Type B pancreatic cell (in vitro differentiated cells): ENCODE measurements around the gene ALK. TPM values are rescaled to one million over a fixed set of nuclear protein-coding genes. Genes with fewer than 3 reads are reported as not detected.

ENCODE experiments used
- DNase-seq: peaks from one replicate; pipeline ENCODE4 v3.0.0; 2021; ENCODE audit warnings: mixed read lengths; ENCODE audit not compliant: unreplicated experiment; ENCODE audit errors: extremely low spot score
- H3K27ac Mint-ChIP-seq: 2 replicates; pipeline ENCODE4 v1.8.0; 2021; ENCODE audit warnings: mild to moderate bottlenecking, mixed read lengths
- H3K27me3 Mint-ChIP-seq: 2 replicates; pipeline ENCODE4 v1.8.0; 2021; ENCODE audit warnings: mixed read lengths
- H3K36me3 Mint-ChIP-seq: 2 replicates; pipeline ENCODE4 v1.8.0; 2021; ENCODE audit warnings: mixed read lengths
- H3K4me1 Mint-ChIP-seq: one replicate; pipeline ENCODE4 v1.8.0; 2021; ENCODE audit warnings: mixed read lengths; ENCODE audit not compliant: unreplicated experiment
- H3K4me3 Mint-ChIP-seq: 2 replicates; pipeline ENCODE4 v1.8.0; 2021; ENCODE audit warnings: mild to moderate bottlenecking, mixed read lengths
- H3K9me3 Mint-ChIP-seq: 2 replicates; pipeline ENCODE4 v1.8.0; 2021; ENCODE audit warnings: mixed read lengths
- CTCF ChIP-seq: fragments of 200-600 bp; sonication (generic); conservative IDR thresholded peaks from 2 replicates; pipeline ENCODE4 v1.5.0; 2021; ENCODE audit warnings: antibody characterized with exemption, mild to moderate bottlenecking
- total RNA-seq: library from RNA; stranded (reverse); gene quantifications from 2 replicates; pipeline ENCODE4 v1.2.1, GENCODE V29; 2021; ENCODE audit warnings: low replicate concordance

Gene ALK
- total RNA-seq, 1 donor from 2014 or later = 7.7 TPM

- no peaks in the 10 kb centered on the region for H3K27me3 Mint-ChIP-seq
- H3K27ac Mint-ChIP-seq = no peak overlapping the region
- no peak for TF ChIP-seq CTCF
- H3K36me3 Mint-ChIP-seq = peaks cover 4% of the 10 kb centered on the region
- no peak for DNase-seq
- H3K4me1 Mint-ChIP-seq = no peaks in the 10 kb centered on the region
- H3K4me3 Mint-ChIP-seq = no peak overlapping the region
- H3K9me3 Mint-ChIP-seq = no peaks in the 10 kb centered on the region
These were observed 431.3 kb downstream of the ALK start for GRCh38 chr2:29490045-29490444.

- H3K4me3 Mint-ChIP-seq = no peak overlapping the region
- H3K36me3 Mint-ChIP-seq = peaks cover 4% of the 10 kb centered on the region
- H3K4me1 Mint-ChIP-seq = no peaks in the 10 kb centered on the region
- H3K9me3 Mint-ChIP-seq = no peaks in the 10 kb centered on the region
- H3K27ac Mint-ChIP-seq = no peak overlapping the region
- DNase-seq = no peak
- TF ChIP-seq CTCF = no peak
- no peaks in the 10 kb centered on the region for H3K27me3 Mint-ChIP-seq
These were observed 431.8 kb downstream of the ALK start for GRCh38 chr2:29489568-29489967.

GRCh38 chr2:29487967-29488555, 433.3 kb downstream of the ALK start:
- Mint-ChIP-seq H3K27ac (no peak overlapping the region), H3K4me3 (no peak overlapping the region), H3K4me1 (no peaks in the 10 kb centered on the region), H3K36me3 (peaks cover 4% of the 10 kb centered on the region), H3K27me3 (no peaks in the 10 kb centered on the region), H3K9me3 (no peaks in the 10 kb centered on the region)
- TF ChIP-seq CTCF = no peak
- no peak for DNase-seq

GRCh38 chr2:29485631-29486030, 435.8 kb downstream of the ALK start:
- H3K9me3 Mint-ChIP-seq = no peaks in the 10 kb centered on the region
- no peak for DNase-seq
- H3K27ac Mint-ChIP-seq = no peak overlapping the region
- TF ChIP-seq CTCF = no peak
- H3K4me1 Mint-ChIP-seq = peaks cover 5% of the 10 kb centered on the region
- H3K4me3 Mint-ChIP-seq = no peak overlapping the region
- peaks cover 3% of the 10 kb centered on the region for H3K27me3 Mint-ChIP-seq
- peaks cover 7% of the 10 kb centered on the region for H3K36me3 Mint-ChIP-seq

- no peak overlapping the region for H3K4me3 Mint-ChIP-seq
- H3K4me1 Mint-ChIP-seq = peaks cover 9% of the 10 kb centered on the region
- H3K27ac Mint-ChIP-seq = no peak overlapping the region
- H3K36me3 Mint-ChIP-seq = peaks cover 7% of the 10 kb centered on the region
- TF ChIP-seq CTCF = no peak
- peaks cover 3% of the 10 kb centered on the region for H3K27me3 Mint-ChIP-seq
- no peak for DNase-seq
- no peaks in the 10 kb centered on the region for H3K9me3 Mint-ChIP-seq
These were observed 436.3 kb downstream of the ALK start for GRCh38 chr2:29485117-29485516.

GRCh38 chr2:29482867-29483266, 438.5 kb downstream of the ALK start:
- no peak overlapping the region for H3K4me3 Mint-ChIP-seq

More at GRCh38 chr2:29482867-29483266, 438.5 kb downstream of the ALK start:
- peaks cover 12% of the 10 kb centered on the region for H3K4me1 Mint-ChIP-seq
- peaks cover 8% of the 10 kb centered on the region for H3K27me3 Mint-ChIP-seq
- no peak for TF ChIP-seq CTCF
- H3K9me3 Mint-ChIP-seq = no peaks in the 10 kb centered on the region
- DNase-seq = no peak
- peaks cover 7% of the 10 kb centered on the region for H3K36me3 Mint-ChIP-seq
- no peak overlapping the region for H3K27ac Mint-ChIP-seq
